ENCODE results near the gene HAO2.

DNA sequence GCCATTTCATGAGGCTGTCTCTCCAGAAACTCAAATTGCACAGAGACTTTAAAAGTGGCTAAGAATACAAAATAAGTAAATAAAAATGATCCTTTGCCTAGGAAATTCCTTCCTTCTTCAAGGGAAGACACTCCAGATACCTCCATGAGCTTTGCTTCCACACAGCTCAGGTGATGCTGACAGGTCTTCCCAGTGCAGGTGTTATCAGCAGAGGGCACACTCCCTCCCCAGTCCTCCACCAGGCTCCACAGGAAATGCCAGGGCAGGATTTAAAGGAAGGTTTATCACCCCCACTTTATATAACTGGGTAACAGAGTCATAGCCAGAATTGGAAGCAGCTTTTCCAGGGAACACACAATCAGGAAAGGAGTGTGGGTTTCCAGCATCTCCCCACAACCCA is 52.1 kb downstream of the HAO2 start:
- TF ChIP-seq, protein P1, sequence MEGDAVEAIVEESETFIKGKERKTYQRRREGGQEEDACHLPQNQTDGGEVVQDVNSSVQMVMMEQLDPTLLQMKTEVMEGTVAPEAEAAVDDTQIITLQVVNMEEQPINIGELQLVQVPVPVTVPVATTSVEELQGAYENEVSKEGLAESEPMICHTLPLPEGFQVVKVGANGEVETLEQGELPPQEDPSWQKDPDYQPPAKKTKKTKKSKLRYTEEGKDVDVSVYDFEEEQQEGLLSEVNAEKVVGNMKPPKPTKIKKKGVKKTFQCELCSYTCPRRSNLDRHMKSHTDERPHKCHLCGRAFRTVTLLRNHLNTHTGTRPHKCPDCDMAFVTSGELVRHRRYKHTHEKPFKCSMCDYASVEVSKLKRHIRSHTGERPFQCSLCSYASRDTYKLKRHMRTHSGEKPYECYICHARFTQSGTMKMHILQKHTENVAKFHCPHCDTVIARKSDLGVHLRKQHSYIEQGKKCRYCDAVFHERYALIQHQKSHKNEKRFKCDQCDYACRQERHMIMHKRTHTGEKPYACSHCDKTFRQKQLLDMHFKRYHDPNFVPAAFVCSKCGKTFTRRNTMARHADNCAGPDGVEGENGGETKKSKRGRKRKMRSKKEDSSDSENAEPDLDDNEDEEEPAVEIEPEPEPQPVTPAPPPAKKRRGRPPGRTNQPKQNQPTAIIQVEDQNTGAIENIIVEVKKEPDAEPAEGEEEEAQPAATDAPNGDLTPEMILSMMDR (conservative IDR thresholded peaks at IDR 0.05; ENCODE audit: low read depth, low read length) = no peak
- TF ChIP-seq EZH2 (IDR thresholded peaks at IDR 0.05; ENCODE audit: borderline replicate concordance, low read depth, low read length, poor library complexity, severe bottlenecking) = no peak
